ENCODE results near the gene CTIF.
"Not testable (repeated sequence)": the region's sequence is repeated elsewhere in the genome, so short reads cannot be mapped to it uniquely, and the experiment has no call there.

Gene CTIF

DNA sequence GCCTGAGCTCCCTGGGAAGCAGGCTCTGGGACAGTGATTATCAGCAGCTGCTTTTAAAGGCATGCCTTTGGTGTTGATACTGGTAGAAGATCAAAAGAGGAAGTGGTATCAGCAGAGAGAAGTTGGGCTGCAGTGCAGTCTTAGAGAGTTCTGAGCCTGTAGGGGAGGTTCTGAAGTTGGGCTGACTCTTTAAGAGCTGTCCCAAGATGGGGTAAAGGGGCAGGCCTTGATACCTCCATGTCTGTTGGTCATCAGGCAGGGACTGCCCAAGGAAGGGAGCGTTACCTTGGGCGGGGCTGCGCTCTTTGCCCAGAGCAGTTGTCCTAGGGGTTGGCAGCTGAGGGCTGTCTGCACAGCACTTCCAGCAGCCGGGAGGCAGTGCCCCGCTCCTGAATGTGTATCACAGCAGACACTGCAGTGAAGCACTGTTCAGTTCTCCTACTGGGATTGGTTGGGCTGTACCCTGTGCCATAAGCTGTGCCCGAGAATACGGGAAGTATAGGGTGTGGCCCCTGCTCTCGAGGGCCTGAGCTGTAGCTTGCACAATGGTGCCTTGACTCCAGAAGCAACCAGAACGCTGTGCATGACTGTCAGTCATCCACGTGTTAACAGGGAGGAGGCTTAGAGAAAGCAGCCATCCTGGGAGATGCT is 177.0 kb downstream of the CTIF start:
- DNase-seq, result no peak

DNA sequence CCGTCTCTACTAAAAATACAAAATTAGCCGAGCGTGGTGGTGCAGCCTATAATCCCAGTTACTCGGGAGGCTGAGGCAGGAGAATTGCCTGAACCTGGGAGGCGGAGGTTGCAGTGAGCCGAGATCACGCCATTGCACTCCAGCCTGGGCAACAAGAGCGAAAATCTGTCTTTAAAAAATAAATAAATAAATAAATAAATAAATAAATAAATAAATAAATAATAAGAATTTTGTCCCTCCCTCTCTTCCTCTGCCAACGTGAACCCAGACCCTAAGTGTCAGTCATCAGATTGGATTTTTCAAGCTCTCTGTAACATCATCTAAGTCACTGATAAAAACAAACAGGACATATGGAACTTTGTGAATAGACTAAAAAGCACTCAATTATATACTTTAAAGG is 178.4 kb downstream of the CTIF start:
- DNase-seq, result not testable (repeated sequence)

DNA sequence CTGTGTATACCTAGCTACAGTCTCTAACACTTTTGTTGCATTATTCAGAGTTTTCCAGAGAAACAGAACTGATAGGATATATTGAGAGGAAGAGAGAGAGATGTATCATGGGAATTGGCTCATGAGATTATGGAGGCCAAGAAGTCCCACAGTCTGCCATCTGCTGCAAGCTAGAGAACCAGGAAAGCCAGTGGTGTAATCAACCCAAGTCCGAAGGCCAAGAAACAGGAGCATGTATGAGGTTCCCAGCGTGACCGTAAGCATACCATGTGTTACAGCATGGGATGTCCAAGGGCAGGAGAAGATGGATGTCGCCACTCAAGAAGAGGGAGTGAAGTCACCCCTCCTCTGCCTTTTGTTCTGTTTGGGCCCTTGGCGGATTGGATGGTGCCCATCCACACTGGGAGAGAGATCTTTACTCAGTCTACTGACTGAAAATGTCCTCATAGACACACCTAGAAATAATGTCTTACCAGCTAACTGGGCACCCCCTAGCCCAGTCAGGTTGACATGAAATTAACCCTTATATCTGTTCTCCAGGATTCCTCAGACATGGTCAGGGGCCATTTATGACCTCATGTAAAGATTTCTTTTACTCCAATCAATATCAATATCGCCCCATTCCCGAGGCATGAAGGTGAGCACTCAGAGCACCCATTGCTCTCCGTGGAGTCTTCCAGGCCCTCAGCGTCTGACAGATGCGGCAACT is 179.6 kb downstream of the CTIF start:
- no peak for DNase-seq

DNA sequence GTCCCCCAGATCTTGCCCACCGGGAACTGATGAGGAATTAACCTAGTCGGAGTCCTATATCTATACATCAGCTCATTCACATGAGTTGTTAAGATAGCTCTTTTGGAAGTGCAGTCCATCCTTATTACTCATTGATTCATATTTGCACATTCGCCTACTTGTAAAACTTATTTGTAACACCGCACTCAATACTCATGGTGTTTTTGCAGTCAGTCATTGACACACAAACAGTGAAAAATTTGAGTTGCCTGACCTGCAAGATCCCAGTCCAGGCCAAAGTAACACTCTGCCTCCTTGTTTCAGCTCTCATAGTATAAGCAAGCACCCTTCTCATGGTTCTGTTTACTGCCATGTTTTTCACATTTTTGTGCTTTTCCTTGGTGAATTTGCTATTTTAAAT is 180.6 kb downstream of the CTIF start:
- no peak for DNase-seq

DNA sequence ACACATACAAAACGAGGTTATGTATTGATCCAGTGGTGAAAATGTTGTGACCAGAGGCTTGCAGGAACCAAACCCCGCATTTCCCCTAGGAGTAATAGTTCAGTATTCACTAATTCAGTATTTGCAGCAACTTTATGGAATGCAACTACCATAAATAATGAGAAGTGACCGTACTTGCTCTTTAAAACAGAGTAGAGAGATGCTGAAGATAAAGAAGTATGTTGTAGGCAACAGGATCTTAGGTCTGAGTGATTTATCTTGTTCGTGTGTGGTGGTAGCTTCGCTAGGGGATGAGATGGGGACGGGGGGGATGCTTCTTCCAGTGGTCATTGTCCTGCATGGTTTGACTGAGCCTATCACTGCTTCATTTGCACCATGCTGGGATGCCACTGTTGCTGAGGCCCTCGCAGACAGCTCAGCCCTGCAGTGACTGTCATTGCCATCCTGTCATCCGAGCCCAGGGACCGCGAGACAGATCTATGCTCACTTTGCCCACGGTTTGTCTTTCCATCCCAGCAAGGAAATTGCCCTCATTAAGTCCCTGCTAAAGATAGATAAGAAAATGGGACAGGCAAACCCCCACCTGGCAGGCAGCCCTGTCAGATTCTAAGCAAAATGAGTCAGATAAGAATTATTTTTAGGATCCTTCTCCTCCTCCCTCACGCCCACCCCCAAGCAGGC is 181.3 kb downstream of the CTIF start:
- DNase-seq, result no peak

DNA sequence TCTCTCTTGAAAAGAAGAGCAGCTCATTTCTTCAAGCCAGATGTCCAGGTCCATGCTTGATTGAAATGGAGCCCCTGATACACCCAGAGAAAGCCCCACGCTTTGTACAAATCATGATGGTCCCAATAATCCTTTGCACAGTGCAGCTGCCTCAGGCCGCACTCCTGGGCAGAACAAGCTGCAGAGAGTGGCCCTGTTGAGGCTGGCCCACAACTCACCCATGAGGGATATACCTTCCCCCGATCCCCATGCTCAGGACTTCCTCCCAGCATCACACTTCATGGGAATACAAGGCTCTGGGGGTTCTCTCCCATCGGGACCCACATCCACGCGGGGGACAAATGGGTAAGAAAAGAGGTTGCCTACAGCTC is 181.8 kb downstream of the CTIF start:
- DNase-seq, result no peak

DNA sequence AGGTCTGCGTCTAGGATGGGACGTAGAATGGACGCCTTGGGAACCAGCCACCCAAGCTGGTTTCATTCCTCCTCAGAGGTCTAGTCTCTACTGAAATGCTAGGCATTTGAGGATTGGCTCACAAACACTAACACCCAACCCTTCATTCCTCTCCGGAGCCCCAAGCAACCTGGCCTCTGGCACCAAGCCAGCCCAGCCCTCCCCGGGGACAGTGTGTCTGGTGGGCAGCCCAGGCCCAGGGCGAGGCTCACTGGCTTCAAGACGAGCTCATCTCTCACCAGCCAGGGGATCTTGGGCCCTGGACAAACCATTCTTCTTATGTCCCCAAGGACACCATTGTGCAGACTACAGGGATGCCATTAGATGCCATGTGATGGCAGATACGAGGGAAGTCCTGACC is 182.5 kb downstream of the CTIF start:
- DNase-seq, result no peak

DNA sequence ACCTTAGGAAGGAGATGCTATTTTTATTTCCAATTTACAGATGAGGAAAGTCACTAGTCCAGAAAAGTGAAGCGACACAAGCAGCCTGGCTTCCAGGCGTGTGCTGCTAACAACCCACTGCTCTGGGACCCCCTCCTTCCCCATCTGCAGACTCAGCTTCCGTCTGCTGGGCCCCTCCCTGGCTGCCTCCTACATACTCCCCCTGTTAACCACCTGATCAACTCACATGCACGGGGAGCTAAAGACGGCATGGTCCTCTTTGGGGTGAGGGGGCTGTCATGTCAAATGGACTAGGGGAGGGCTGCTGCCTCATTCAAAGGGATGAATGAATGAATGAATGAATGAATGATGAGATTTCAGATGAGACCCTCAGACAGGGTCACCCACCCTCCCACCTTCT is 184.2 kb downstream of the CTIF start:
- DNase-seq, result no peak

DNA sequence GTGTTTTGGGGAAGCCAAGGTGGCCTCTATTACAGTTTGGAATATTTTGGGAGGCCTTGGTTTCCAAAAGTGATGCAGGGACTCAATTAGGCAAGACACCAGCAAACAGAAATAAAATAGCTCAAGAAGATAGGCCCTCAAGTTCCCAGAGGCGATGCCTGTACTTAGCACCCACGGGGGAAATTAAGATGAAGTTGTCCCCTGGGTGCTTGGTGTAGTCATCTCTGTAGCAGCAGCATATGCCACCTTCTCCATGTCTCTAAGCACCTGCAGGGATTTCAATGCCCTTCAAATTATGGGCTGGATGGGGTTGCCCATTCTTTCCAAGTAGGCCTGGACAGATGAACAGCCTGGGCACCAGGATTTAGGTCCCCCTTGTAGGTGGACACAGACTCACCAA is 185.0 kb downstream of the CTIF start:
- DNase-seq, result no peak

DNA sequence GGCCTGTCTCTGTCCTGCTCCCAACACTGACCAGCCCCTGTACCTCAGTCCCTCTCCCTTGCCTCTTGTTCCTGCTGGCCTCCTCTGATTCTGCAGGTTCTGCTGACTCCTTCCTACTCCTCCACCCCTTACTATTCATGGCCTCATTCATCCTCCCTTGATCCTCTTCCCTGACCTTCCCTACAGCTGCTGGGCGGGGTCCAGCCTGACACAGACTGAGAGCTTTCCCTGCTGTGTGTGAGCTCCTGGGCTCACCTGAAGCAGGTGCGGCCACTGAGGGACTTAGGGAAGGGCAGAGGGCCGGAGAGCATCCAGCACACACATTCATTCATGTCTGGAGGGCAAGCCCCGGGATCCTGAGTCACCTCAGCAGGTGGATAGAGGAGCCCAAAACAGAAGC is 185.6 kb downstream of the CTIF start:
- DNase-seq, result no peak

DNA sequence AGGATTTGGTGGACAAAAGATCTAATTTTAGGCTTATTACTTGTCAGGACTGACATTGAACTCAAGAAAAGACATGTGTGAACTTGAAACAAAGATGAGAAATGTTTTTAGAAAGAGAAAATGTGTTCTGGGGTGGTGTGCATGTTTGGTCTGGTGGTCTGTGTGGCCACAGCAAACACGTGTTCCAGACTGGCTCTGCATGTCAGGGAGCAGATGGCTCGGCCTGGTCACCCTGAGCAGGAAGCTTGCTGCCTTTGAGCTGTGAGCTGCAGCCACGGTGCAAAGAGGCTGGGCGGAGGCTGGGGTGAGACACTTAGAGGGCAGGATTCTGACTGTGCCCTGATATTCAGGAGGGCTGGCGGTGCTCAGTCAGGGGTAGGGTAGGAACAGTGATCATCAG is 186.1 kb downstream of the CTIF start:
- DNase-seq, result no peak

DNA sequence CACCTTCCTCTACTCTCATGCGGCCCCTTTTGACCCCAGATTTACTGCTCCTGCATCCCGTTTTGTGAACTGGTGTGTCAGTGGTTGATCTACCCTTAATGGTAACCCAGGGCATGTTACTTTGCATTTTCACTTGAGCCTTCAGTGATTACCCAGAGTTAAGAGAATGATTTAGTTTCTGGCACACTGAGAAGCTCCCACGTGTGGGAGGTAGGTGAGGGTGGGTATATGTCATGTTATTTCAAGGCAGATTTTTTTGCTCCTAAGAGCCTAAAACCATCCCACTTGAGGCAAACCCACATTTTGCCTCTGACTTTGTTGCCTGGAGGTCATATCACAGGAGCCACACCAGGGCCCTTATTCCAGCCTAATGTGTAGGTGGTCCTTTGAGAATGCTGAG is 186.7 kb downstream of the CTIF start:
- no peak for DNase-seq

DNA sequence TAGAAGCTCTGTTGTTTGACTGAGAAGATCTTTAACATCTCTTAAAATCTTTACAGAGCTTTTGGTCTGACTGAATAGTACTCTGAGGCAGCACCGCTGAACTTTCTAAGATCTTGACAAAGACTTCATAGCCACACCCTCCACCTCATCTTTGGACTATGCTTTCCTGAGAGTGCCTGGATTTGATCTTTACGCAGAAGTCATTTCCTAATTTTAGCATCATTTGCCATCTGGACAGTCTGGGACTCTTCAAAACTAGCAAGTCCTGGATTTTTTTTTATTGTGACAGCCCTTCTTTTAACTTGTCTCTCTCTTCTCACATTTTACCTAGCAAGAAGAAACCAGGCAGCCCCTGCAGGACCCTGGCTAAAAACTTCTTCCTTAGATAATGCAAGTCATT is 188.8 kb downstream of the CTIF start:
- no peak for DNase-seq

DNA sequence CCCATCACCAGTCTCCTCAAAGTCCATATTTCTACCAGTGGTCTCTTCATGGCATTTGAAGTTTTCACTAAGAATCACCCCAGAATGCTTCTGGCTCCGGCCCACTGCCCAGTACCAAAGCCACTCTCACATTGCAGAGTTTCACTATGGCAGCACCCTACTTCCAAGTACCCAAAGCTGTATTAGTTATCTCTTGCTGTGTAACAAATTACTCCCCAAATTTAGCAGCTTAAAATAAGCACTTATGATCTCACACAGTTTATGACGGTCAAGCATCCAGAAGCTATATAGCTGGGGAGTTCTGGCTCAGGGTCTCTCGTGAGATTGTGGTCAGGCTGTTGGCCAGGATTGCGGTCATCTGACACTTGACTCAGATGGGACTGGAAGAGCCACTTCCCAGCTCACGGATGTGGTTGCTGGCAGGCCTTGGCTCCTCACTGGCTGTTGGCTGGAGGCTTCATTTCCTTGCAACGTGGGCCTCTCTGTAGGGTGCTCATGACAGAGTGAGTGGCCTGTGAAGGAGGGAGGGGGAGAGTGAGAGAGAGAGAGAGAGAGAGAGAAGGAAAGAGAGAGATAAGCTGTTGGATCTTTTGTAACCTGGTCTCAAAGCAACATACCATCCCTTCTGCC is 189.5 kb downstream of the CTIF start:
- DNase-seq, result no peak

DNA sequence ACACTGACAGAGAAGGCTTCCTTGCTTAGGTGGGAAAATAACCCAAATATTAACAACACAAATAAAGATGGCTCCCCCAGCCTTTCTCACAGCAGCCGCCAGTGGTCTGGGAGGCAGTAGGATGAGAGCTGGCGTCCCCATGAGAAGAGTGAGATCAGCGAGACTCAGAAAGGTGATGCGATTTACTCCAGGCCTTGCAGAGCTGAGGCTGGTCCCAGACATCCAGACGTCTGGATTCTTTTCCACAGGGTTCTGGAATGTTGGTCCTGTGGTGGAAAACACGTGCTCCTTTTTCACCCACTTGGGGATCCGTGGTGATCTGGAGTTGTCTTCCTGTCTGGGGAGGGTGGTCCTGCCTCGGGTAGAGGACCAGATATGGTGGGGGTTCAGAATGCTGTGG is 190.6 kb downstream of the CTIF start:
- DNase-seq, result no peak

DNA sequence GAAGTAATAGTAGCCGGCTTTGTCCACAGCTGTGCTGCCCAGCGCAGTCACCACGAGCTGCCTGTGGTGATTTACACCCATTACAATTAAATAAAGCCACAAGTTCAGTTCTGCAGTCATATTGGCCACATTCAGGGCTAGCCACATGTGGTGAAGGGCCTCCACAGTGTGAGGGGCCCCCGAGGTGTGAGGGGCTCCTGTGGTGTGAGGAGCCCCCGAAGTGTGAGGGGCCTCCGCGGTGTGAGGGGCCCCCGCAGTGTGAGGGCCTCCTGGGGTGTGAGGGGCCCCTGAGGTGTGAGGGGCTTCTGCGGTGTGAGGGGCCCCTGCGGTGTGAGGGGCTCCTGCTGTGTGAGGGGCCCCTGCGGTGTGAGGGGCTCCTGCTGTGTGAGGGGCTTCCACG is 191.2 kb downstream of the CTIF start:
- no peak for DNase-seq

DNA sequence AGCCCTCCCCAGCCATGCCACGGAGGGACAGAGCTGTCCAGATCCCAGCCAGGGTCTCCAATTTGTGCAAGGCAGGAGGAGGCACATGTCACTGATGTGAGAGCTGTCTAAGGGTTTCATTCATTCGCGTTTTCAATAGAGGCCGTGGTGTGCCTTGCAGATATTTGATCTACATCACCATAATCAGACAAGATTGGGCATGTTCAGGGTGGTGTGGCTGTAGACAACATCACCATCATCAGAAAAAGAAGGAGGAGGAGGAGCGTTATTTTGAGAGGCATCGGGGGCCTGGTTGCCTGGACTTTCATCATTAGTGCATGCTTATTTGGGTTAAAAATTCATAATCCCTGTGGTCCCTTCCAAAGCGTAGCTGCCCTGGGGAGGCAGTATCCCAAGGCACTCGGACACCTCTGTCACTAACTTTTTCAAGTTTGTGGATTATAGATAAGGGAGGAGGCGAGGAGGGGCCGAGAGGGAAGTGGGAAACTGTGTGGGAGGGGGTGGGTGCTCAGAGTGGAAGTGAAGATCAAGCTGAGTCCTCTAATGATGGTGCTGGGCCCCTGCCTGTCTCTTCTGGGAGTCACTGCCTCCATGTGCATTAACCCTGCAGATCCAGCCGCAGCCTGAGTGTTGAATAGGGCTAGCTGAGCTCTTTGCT is 194.1 kb downstream of the CTIF start:
- no peak for DNase-seq

DNA sequence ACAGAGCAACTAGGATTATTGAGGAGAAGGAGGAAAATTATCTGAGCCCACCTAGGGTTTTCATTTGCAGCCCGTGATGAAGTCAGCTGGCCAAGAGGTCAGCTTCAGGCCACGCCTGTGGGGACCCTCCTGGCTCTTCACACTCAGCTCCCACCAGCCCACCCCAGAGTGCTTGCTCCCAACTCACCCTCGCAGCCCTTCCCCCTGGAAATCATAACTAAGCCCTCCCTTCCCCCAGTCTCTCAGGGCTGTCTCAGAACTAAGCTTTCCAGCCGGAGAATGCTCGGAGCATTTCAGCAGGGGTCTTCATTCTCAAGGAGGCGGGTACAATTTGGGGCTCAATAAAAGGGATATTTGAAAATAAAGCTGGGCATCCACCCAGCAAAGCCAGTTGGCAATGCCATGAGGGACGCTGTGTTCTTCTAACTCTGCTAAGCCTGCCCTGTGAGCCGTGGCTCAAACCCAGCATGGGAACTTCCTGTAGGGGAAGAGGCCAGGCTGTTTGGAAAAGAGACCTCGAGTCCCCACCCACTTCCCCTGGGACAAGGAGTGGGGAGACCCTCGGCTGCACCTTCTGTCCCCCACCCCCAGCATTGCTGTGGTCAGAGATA is 194.9 kb downstream of the CTIF start:
- DNase-seq, result no peak

DNA sequence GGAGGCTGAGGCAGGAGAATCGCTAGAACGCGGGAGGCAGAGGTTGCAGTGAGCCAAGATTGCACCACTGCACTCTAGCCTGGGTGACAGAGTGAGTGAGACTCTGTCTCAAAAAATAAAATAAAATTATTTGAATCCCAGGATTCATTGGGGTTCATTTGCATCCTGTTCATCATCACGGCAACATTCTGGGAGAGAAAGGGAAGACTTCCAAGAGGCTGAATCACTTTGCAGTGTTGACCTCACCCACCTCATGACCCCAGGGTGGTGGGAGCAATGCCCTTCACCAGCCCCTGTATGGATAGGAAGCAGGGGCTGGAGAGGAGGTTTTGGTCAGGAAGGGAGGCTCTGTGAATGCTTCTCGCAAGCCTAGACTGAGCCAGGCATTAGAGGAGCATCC is 195.6 kb downstream of the CTIF start:
- DNase-seq, result no peak

DNA sequence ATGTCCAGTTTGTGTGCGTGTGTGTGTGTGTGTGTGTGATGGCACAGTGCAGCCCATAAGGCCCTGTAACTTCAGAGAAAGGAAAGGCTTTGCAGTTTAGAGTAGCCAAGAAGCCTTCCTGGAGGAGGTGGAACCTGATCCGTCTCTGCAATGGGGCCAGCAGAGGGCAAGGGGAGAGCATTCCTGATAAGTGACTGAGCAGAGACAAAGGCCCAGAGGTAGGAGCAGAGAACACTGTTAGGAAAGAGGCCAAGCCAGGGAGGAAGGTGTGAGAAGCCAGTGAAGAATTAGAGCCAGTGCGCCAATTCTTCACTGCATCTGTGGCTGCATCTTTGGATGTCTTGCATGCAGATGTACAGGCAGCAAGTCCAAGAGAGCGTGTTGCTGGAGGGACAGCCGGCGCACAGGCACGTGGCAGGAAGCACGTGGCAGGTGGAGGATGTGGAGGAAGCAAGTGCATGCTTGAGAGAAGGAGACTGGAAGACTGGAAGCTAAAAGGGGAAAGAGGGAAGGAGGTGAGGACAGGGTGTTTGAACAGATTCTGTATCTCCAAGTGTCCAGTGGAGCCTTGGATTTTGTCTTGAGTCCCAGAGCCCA is 196.3 kb downstream of the CTIF start:
- DNase-seq, result no peak

DNA sequence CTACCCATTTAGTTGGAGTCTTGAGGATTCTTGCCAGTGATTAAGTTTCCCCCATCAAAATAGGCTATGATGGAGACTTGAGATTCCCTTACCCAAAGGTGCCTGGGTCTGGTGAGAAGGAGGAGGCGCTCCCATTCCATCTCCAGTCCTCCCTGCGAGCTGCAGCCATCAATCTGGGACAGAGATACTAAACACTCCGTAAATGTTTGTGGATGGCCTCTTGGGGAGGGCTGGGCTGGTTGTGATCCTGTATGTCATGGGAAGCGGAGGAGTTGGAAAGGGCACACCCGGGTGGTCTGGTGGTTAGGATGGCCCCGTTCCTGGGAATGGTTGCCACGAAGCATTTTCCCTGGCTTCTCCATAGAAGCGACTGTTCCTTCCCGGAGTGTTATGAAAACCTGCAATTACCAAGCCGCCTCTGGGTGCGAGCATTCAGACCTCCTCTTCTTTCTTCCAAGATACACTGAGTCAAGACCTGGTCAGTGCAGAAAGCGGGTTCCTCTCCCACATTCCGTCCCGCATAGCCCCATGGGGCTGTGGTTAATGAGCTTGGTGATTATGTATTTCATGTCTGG is 196.9 kb downstream of the CTIF start:
- no peak for DNase-seq

Measured in activated T-cell treated with anti-CD3 and anti-CD28 coated beads for 4 hours (primary cell).